Astrocyte (in vitro differentiated cells and primary cell): Measurements from ENCODE around the gene LAG3. TPM values are rescaled to one million over a fixed set of nuclear protein-coding genes. Genes with fewer than 3 reads are reported as not detected.

Experiments used
- DNase-seq: peaks from one replicate; pipeline ENCODE4 v3.0.0-alpha.2; 2010; ENCODE audit warnings: low read depth
- FAIRE-seq: peaks from 2 replicates; lab custom pipeline; 2011; peaks lifted over from hg19 to GRCh38; lab: Jason Lieb, UNC
- H2AFZ ChIP-seq: 2 replicates; pipeline ENCODE4 v1.6.0; 2012; ENCODE audit warnings: low read depth, low read length, inconsistent platforms
- H3K27ac ChIP-seq: 2 replicates; pipeline ENCODE4 v1.5.1; 2011; ENCODE audit warnings: low read depth, low read length, inconsistent platforms
- H3K27me3 ChIP-seq: 2 replicates; pipeline ENCODE4 v1.6.0; 2011; ENCODE audit warnings: low read length, inconsistent platforms; ENCODE audit not compliant: insufficient read depth
- H3K36me3 ChIP-seq: 2 replicates; pipeline ENCODE4 v1.5.1; 2011; ENCODE audit warnings: low read length, inconsistent platforms; ENCODE audit not compliant: insufficient read depth
- H3K4me1 ChIP-seq: 2 replicates; pipeline ENCODE4 v1.5.1; 2011; ENCODE audit warnings: low read length, inconsistent platforms; ENCODE audit not compliant: insufficient read depth
- H3K4me2 ChIP-seq: 2 replicates; pipeline ENCODE4 v1.6.0; 2012; ENCODE audit warnings: low read length, inconsistent platforms
- H3K4me3 ChIP-seq: 2 replicates; pipeline ENCODE4 v1.5.1; 2011; ENCODE audit warnings: low read depth, mild to moderate bottlenecking, low read length, inconsistent platforms; ENCODE audit not compliant: insufficient read depth
- H3K79me2 ChIP-seq: 2 replicates; pipeline ENCODE4 v1.6.0; 2012; ENCODE audit warnings: mild to moderate bottlenecking, low read length, inconsistent platforms; ENCODE audit not compliant: insufficient read depth
- H3K9ac ChIP-seq: 2 replicates; pipeline ENCODE4 v1.6.0; 2012; ENCODE audit warnings: mild to moderate bottlenecking, low read length, inconsistent platforms
- H3K9me3 ChIP-seq: 2 replicates; pipeline ENCODE4 v1.5.1; 2012; ENCODE audit warnings: low read depth, mild to moderate bottlenecking, low read length, inconsistent platforms; ENCODE audit not compliant: insufficient read depth
- H4K20me1 ChIP-seq: 2 replicates; pipeline ENCODE4 v1.6.0; 2012; ENCODE audit warnings: low read length, inconsistent platforms; ENCODE audit not compliant: insufficient read depth
- H3K27ac Mint-ChIP-seq: one replicate; pipeline ENCODE4 v1.8.0; 2021; ENCODE audit warnings: mild to moderate bottlenecking, mixed read lengths; ENCODE audit not compliant: unreplicated experiment
- H3K27me3 Mint-ChIP-seq: one replicate; pipeline ENCODE4 v1.8.0; 2021; ENCODE audit warnings: low read depth, mixed read lengths; ENCODE audit not compliant: unreplicated experiment
- H3K36me3 Mint-ChIP-seq: one replicate; pipeline ENCODE4 v1.8.0; 2021; ENCODE audit warnings: low read depth, mixed read lengths; ENCODE audit not compliant: unreplicated experiment
- H3K4me1 Mint-ChIP-seq: one replicate; pipeline ENCODE4 v1.8.0; 2021; ENCODE audit warnings: low read depth, mixed read lengths; ENCODE audit not compliant: unreplicated experiment
- H3K4me3 Mint-ChIP-seq: one replicate; pipeline ENCODE4 v1.8.0; 2021; ENCODE audit warnings: mild to moderate bottlenecking, moderate library complexity, mixed read lengths; ENCODE audit not compliant: unreplicated experiment
- H3K9me3 Mint-ChIP-seq: one replicate; pipeline ENCODE4 v1.8.0; 2021; ENCODE audit warnings: mild to moderate bottlenecking, mixed read lengths; ENCODE audit not compliant: unreplicated experiment
- CTCF ChIP-seq: IDR thresholded peaks from 2 replicates; pipeline ENCODE4 v1.5.1; 2011; ENCODE audit warnings: low read depth, mild to moderate bottlenecking, inconsistent platforms, low read length, moderate library complexity; ENCODE audit not compliant: insufficient read depth
- EZH2 ChIP-seq: IDR thresholded peaks from 2 replicates; pipeline ENCODE4 v1.6.1; 2012; ENCODE audit warnings: mild to moderate bottlenecking, low read length, inconsistent platforms; ENCODE audit not compliant: insufficient read depth
- total RNA-seq: library from RNA; stranded (reverse); gene quantifications from 2 replicates; pipeline ENCODE4 v1.2.1, GENCODE V29; 2021

Gene LAG3
- total RNA-seq, 1 donor from 2014 or later = 2.0 TPM

- Mint-ChIP-seq H3K9me3 (no peaks in the 10 kb centered on the region), H3K27me3 (peaks cover 19% of the 10 kb centered on the region), H3K27ac (no peak overlapping the region), H3K4me1 (peaks cover 12% of the 10 kb centered on the region), H3K36me3 (no peaks in the 10 kb centered on the region), H3K4me3 (no peak overlapping the region)
- FAIRE-seq (no peak), DNase-seq (no peak)
- no peaks in the 10 kb centered on the region for H3K9me3 ChIP-seq
- H3K4me3 ChIP-seq = no peak overlapping the region
- H4K20me1 ChIP-seq = no peaks in the 10 kb centered on the region
- peaks cover 4% of the 10 kb centered on the region for H3K4me1 ChIP-seq
- no peak overlapping the region for H2AFZ ChIP-seq
- H3K4me2 ChIP-seq = no peak overlapping the region
- H3K27ac ChIP-seq = no peak overlapping the region
- H3K27me3 ChIP-seq = no peaks in the 10 kb centered on the region
- no peaks in the 10 kb centered on the region for H3K36me3 ChIP-seq
- H3K9ac ChIP-seq = no peak overlapping the region
- TF ChIP-seq EZH2 = no peak
- TF ChIP-seq CTCF = no peak
- H3K79me2 ChIP-seq = no peaks in the 10 kb centered on the region
Observed at GRCh38 chr12:6816598-6816997, 44.3 kb downstream of the LAG3 start.

DNA sequence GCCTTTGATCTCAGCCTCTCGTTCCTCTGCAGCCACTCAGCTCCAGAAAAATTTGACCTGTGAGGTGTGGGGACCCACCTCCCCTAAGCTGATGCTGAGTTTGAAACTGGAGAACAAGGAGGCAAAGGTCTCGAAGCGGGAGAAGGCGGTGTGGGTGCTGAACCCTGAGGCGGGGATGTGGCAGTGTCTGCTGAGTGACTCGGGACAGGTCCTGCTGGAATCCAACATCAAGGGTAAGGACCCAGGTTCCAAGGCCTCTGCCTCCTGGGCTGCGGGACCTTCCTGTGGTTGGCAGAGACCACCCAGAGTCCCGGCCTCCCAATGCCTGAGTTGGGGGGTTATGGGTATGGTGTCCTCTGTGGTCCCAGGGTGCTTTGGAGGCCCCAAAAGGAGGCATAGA lies 44.8 kb downstream of the LAG3 start:
- Mint-ChIP-seq H3K4me3 (no peak overlapping the region), H3K9me3 (no peaks in the 10 kb centered on the region), H3K36me3 (no peaks in the 10 kb centered on the region), H3K27me3 (peaks cover 19% of the 10 kb centered on the region), H3K27ac (no peak overlapping the region), H3K4me1 (peaks cover 14% of the 10 kb centered on the region)
- Histone ChIP-seq H4K20me1 (no peaks in the 10 kb centered on the region), H3K9ac (no peak overlapping the region), H2AFZ (no peak overlapping the region), H3K4me2 (no peak overlapping the region), H3K9me3 (no peaks in the 10 kb centered on the region), H3K27ac (no peak overlapping the region), H3K4me1 (peaks cover 9% of the 10 kb centered on the region), H3K27me3 (no peaks in the 10 kb centered on the region), H3K79me2 (no peaks in the 10 kb centered on the region), H3K36me3 (no peaks in the 10 kb centered on the region), H3K4me3 (no peak overlapping the region)
- TF ChIP-seq EZH2 (no peak), CTCF (no peak)
- FAIRE-seq (no peak), DNase-seq (no peak)

GRCh38 chr12:6817662-6818157 lies 45.4 kb downstream of the LAG3 start:
- peaks cover 15% of the 10 kb centered on the region for H3K4me1 Mint-ChIP-seq
- no peaks in the 10 kb centered on the region for H3K9me3 Mint-ChIP-seq
- Histone ChIP-seq H3K27me3 (no peaks in the 10 kb centered on the region), H4K20me1 (no peaks in the 10 kb centered on the region), H3K79me2 (no peaks in the 10 kb centered on the region), H3K4me3 (no peak overlapping the region), H2AFZ (no peak overlapping the region), H3K4me1 (peaks cover 9% of the 10 kb centered on the region), H3K9me3 (no peaks in the 10 kb centered on the region), H3K36me3 (no peaks in the 10 kb centered on the region), H3K4me2 (no peak overlapping the region), H3K27ac (no peak overlapping the region), H3K9ac (no peak overlapping the region)
- TF ChIP-seq EZH2 = no peak
- TF ChIP-seq CTCF = no peak
- H3K27ac Mint-ChIP-seq = no peak overlapping the region
- FAIRE-seq (no peak), DNase-seq (no peak)
- peaks cover 19% of the 10 kb centered on the region for H3K27me3 Mint-ChIP-seq
- no peak overlapping the region for H3K4me3 Mint-ChIP-seq
- H3K36me3 Mint-ChIP-seq = no peaks in the 10 kb centered on the region
